HepG2 (cell line): ENCODE data around the gene SOX13. TPM values are rescaled to one million over a fixed set of nuclear protein-coding genes. Genes with fewer than 3 reads are reported as not detected.
A peak's percentile ranks its signal among the peaks of the same experiment; 100 is the strongest.

ENCODE experiments used
- ATAC-seq: fragments of 200-7000 bp; cut with Tn5 transposase; 3 replicates; pipeline ENCODE4 v1.9.1; 2020; ENCODE audit warnings: mild to moderate bottlenecking, moderate library complexity
- BruUV-seq: library from RNA; stranded (reverse); fragments of 400-500 nt; replicated peaks from 2 replicates; lab custom pipeline; 2021; lab: Mats Ljungman, UMichigan
- CTCF ChIA-PET: fragments of 300-600 bp; formaldehyde crosslinking; extraction: SDS; loops from one replicate; lab custom pipeline; 2021; ENCODE audit warnings: low total read pairs, inconsistent platforms, low intra/inter-chr PET ratio; lab: Yijun Ruan, JAX
- POLR2A ChIA-PET: fragments of 350-600 bp; sonication (Branson Sonifier 250); formaldehyde crosslinking; loops from one replicate; lab custom pipeline; 2020; ENCODE audit warnings: antibody characterized with exemption, inconsistent platforms; lab: Yijun Ruan, JAX
- DNase-seq: peaks from one replicate; pipeline ENCODE4 v3.0.0-alpha.2; 2015; ENCODE audit warnings: low spot score
- FAIRE-seq: peaks from 3 replicates; lab custom pipeline; 2011; peaks lifted over from hg19 to GRCh38; lab: Jason Lieb, UNC
- H2AFZ ChIP-seq: one replicate; pipeline ENCODE4 v1.6.1; 2011; ENCODE audit warnings: low read length, inconsistent platforms
- H3K27ac ChIP-seq: fragments of 300-600 bp; 3 replicates; pipeline ENCODE4 v1.8.0; 2011; ENCODE audit warnings: mixed run types, mild to moderate bottlenecking, mixed read lengths, low read length, inconsistent platforms; ENCODE audit not compliant: insufficient read depth; ENCODE audit errors: extremely low read length
- H3K27me3 ChIP-seq, 2 experiments: fragments of 200-600 bp in 1 of 2; 2 replicates in 1 of 2; 3 replicates in 1 of 2; pipeline versions ENCODE4 v1.6.0 to v1.8.0; 2011; ENCODE audit warnings: low read length in 2 of 2, mild to moderate bottlenecking in 2 of 2, moderate library complexity in 2 of 2, inconsistent platforms in 1 of 2; ENCODE audit not compliant: insufficient read depth in 2 of 2, control insufficient read depth in 1 of 2
- H3K36me3 ChIP-seq, 2 experiments: fragments of 200-600 bp in 1 of 2; replicated peaks in 1 of 2; 2 replicates in 1 of 2; 3 replicates in 1 of 2; pipeline versions ENCODE4 v1.5.1 to v1.8.0; 2011; ENCODE audit warnings: low read length in 2 of 2, inconsistent platforms in 1 of 2; ENCODE audit not compliant: insufficient read depth in 2 of 2, control insufficient read depth in 1 of 2
- H3K4me1 ChIP-seq: 2 replicates; pipeline ENCODE4 v1.5.1; 2012; ENCODE audit warnings: low read length, inconsistent platforms; ENCODE audit not compliant: insufficient read depth
- H3K4me2 ChIP-seq: 2 replicates; pipeline ENCODE4 v1.6.0; 2011; ENCODE audit warnings: low read depth, low read length, inconsistent platforms
- H3K4me3 ChIP-seq, 3 experiments: fragments of 200-600 bp in 1 of 3; sonication (generic), shearing (Covaris generic) in 1 of 3; replicated peaks in 1 of 3; 2 replicates each; pipeline ENCODE4 v1.5.1; 2011 to 2016; ENCODE audit warnings: low read length in 3 of 3, inconsistent platforms in 2 of 3, low read depth in 2 of 3, mild to moderate bottlenecking in 2 of 3, control low read depth in 1 of 3, mixed read lengths in 1 of 3; ENCODE audit not compliant: insufficient read depth in 1 of 3
- H3K79me2 ChIP-seq: one replicate; pipeline ENCODE4 v1.6.1; 2011; ENCODE audit warnings: low read length, inconsistent platforms; ENCODE audit not compliant: insufficient read depth
- H3K9ac ChIP-seq: 2 replicates; pipeline ENCODE4 v1.6.0; 2011; ENCODE audit warnings: mild to moderate bottlenecking, low read depth, low read length, inconsistent platforms; ENCODE audit not compliant: insufficient read depth
- H3K9me3 ChIP-seq: 2 replicates; pipeline ENCODE4 v1.5.1; 2012; ENCODE audit warnings: mild to moderate bottlenecking, low read length
- H4K20me1 ChIP-seq: 2 replicates; pipeline ENCODE4 v1.6.0; 2011; ENCODE audit warnings: inconsistent platforms, mild to moderate bottlenecking, low read length, moderate library complexity; ENCODE audit not compliant: insufficient read depth
- DPF2 ChIP-seq: sonication (generic); formaldehyde crosslinking; IDR thresholded peaks from 2 replicates; pipeline ENCODE4 v1.4.0; 2020; ENCODE audit warnings: mild to moderate bottlenecking, low read depth, missing genetic modification reagents, borderline replicate concordance
- EZH2 ChIP-seq: conservative IDR thresholded peaks from 2 replicates; pipeline ENCODE4 v1.6.1; 2012; ENCODE audit warnings: mild to moderate bottlenecking, low read depth, low read length, moderate library complexity
- GLMP ChIP-seq: sonication (generic); formaldehyde crosslinking; IDR thresholded peaks from 2 replicates; pipeline ENCODE4 v1.9.0; 2021; ENCODE audit warnings: missing genetic modification reagents, mild to moderate bottlenecking, borderline replicate concordance
- HOXD1 ChIP-seq: sonication (generic); formaldehyde crosslinking; IDR thresholded peaks from 2 replicates; pipeline ENCODE4 v1.5.0; 2020; ENCODE audit warnings: missing genetic modification reagents
- IRX3 ChIP-seq: sonication (generic); formaldehyde crosslinking; IDR thresholded peaks from 2 replicates; pipeline ENCODE4 v1.8.1; 2023; ENCODE audit warnings: mild to moderate bottlenecking, low read depth, missing genetic modification reagents, borderline replicate concordance
- NRL ChIP-seq: sonication (generic); formaldehyde crosslinking; IDR thresholded peaks from 2 replicates; pipeline ENCODE4 v1.5.0; 2020; ENCODE audit warnings: missing genetic modification reagents, mild to moderate bottlenecking, moderate library complexity, borderline replicate concordance
- PHF5A ChIP-seq: IDR thresholded peaks from one replicate; pipeline ENCODE4 v1.6.1; 2018; ENCODE audit warnings: low read depth, missing genetic modification reagents; ENCODE audit not compliant: unreplicated experiment
- RAD21 ChIP-seq: fragments of 450-650 bp; formaldehyde crosslinking; IDR thresholded peaks from 2 replicates; pipeline ENCODE4 v1.5.0; 2020; ENCODE audit warnings: mild to moderate bottlenecking
- RARA ChIP-seq: IDR thresholded peaks from 2 replicates; pipeline ENCODE4 v1.6.1; 2016; ENCODE audit warnings: missing genetic modification reagents, missing compliant biosample characterization
- RFXAP ChIP-seq: sonication (generic); formaldehyde crosslinking; IDR thresholded peaks from 2 replicates; pipeline ENCODE4 v1.4.0; 2020; ENCODE audit warnings: missing genetic modification reagents, borderline replicate concordance
- RXRB ChIP-seq: IDR thresholded peaks from 2 replicates; pipeline ENCODE4 v1.6.1; 2016; ENCODE audit warnings: borderline replicate concordance, missing genetic modification reagents, missing compliant biosample characterization
- TAF15 ChIP-seq: fragments of 200-400 bp; formaldehyde crosslinking; IDR thresholded peaks from one replicate; pipeline ENCODE4 v1.6.1; 2018; ENCODE audit warnings: mild to moderate bottlenecking, low read depth, low read length; ENCODE audit not compliant: poor library complexity, severe bottlenecking
- TERF1 ChIP-seq: sonication (generic); formaldehyde crosslinking; IDR thresholded peaks from 2 replicates; pipeline ENCODE4 v1.8.0; 2022; ENCODE audit warnings: mild to moderate bottlenecking, missing genetic modification reagents, moderate library complexity
- TOPORS ChIP-seq: sonication (generic); formaldehyde crosslinking; IDR thresholded peaks from 2 replicates; pipeline ENCODE4 v1.8.0; 2023; ENCODE audit warnings: mild to moderate bottlenecking, missing genetic modification reagents
- ZKSCAN5 ChIP-seq: sonication (generic); formaldehyde crosslinking; IDR thresholded peaks from 2 replicates; pipeline ENCODE4 v1.5.1; 2020; ENCODE audit warnings: mild to moderate bottlenecking, missing genetic modification reagents
- ZKSCAN8 ChIP-seq: IDR thresholded peaks from 2 replicates; pipeline ENCODE4 v1.6.1; 2016; ENCODE audit warnings: borderline replicate concordance, missing genetic modification reagents, missing compliant biosample characterization
- ZNF124 ChIP-seq: sonication (generic); formaldehyde crosslinking; IDR thresholded peaks from 2 replicates; pipeline ENCODE4 v1.4.0; 2020; ENCODE audit warnings: missing genetic modification reagents
- ZNF205 ChIP-seq: IDR thresholded peaks from 2 replicates; pipeline ENCODE4 v1.6.1; 2018; ENCODE audit warnings: missing biosample characterization, missing genetic modification reagents
- ZNF274 ChIP-seq: sonication (generic); formaldehyde crosslinking; IDR thresholded peaks from 2 replicates; pipeline ENCODE4 v1.5.1; 2020; ENCODE audit warnings: mild to moderate bottlenecking, missing genetic modification reagents
- ZNF431 ChIP-seq: sonication (generic); formaldehyde crosslinking; IDR thresholded peaks from 2 replicates; pipeline ENCODE4 v1.9.0; 2022; ENCODE audit warnings: missing genetic modification reagents, low read depth, mild to moderate bottlenecking, borderline replicate concordance
- WGBS: methylation state at CpG from one replicate; pipeline ENCODE4 v1.1.6; 2017; ENCODE audit warnings: low lambda C conversion rate; 5-methylcytosine and 5-hydroxymethylcytosine counted together
- in situ Hi-C: cut with HindIII; loops from 2 replicates; pipeline ENCODE4 v1.10.0; 2017; ENCODE audit warnings: low pct_unique_long_range_greater_than_20kb; ENCODE audit not compliant: extremely low pct_ligation_motif_present
- intact Hi-C: fragments of 100-400 bp; cut with micrococcal nuclease; formaldehyde crosslinking; loops from one replicate; pipeline ENCODE4 v1.10.0; 2022; ENCODE audit not compliant: unreplicated experiment
- polyA plus RNA-seq, 8 experiments: library from polyadenylated mRNA; depleted of rRNA in 3 of 8; stranded (reverse) in 7 of 8; unstranded in 1 of 8; fragments of >200 nt; fragmentation: Illumina TruSeq in 4 of 8; extraction: Trizol in 4 of 8; gene quantifications; 2 replicates each; pipeline versions ENCODE4 v1.2.1 to v1.2.3, GENCODE V29; 2011 to 2016; ENCODE audit warnings: low read depth in 4 of 8, missing spikeins in 1 of 8, mixed read lengths in 1 of 8; ENCODE audit not compliant: insufficient read depth in 1 of 8
- total RNA-seq, 5 experiments: library from RNA; depleted of rRNA; stranded (reverse); fragments of >200 nt; fragmentation: Illumina TruSeq; extraction: Trizol; gene quantifications; 2 replicates each; pipeline ENCODE4 v1.2.3, GENCODE V29; 2016; ENCODE audit warnings: low read depth in 1 of 5
- TF ChIP-seq, protein P1 (sequence below): sonication (generic); formaldehyde crosslinking; IDR thresholded peaks from 2 replicates; pipeline ENCODE4 v1.5.0; 2020; ENCODE audit warnings: mild to moderate bottlenecking, missing genetic modification reagents

The SOX13 gene
- total and polyA plus RNA-seq, 2 of the 13 experiments (the other 11 are each of a cell fraction or from before 2014, with no cell fraction given): 13.3 to 15.8 TPM

- ChIA-PET CTCF (interaction anchor here (1.3 kb wide), 1 partner anchor 53 kb away, joined by 7 read pairs; no protein-coding TSS in a partner anchor), POLR2A (interaction anchor here (1.4 to 3.9 kb wide), 5 partner anchors 15 to 55 kb away, joined by 4 to 31 read pairs (median 6); no protein-coding TSS in a partner anchor)
- Histone ChIP-seq H3K9me3 (no peaks in the 10 kb centered on the region), H3K27me3 (0 out of 5 replicates have a peak, but pooled peaks cover 0 to 5% of the 10 kb centered on the region in 2 experiments), H2AFZ (no peak overlapping the region), H3K9ac (peak overlapping the region; percentile 85), H4K20me1 (0 out of 2 replicates have a peak, but pooled peaks cover 6% of the 10 kb centered on the region), H3K36me3 (no peaks in the 10 kb centered on the region), H3K27ac (peak overlapping the region; percentile 94), H3K79me2 (peaks cover 58% of the 10 kb centered on the region), H3K4me1 (peaks cover 49% of the 10 kb centered on the region), H3K4me3 (peak overlapping the region; percentile 85 to 96 (median 95)), H3K4me2 (peak overlapping the region; percentile 89)
- intact Hi-C loops (loop anchor here (2.0 kb wide), 1 partner anchor 18 kb away; no protein-coding TSS in a partner anchor), in situ Hi-C loops (loop anchor here (10.0 kb wide), 1 partner anchor 300 kb away; no protein-coding TSS in a partner anchor)
- no TSS peak for BruUV-seq
- peak; percentile 40 for DNase-seq
- peak; percentile 12 for FAIRE-seq
- ATAC-seq: peak; percentile 70
- under 1% methylated on average over 22 of the region's 31 CpGs for WGBS
- TF ChIP-seq IRX3 (no peak), RFXAP (CRISPR knock-in tag) (no peak), PHF5A (CRISPR knock-in tag) (no peak), NRL (CRISPR knock-in tag) (peak; percentile 49; the same call in 1 of the 2 replicates), ZKSCAN8 (CRISPR knock-in tag) (no peak), TAF15 (peak; percentile 45), RARA (CRISPR knock-in tag) (no peak), ZNF205 (CRISPR knock-in tag) (peak; percentile 25; the same call in 1 of the 2 replicates), HOXD1 (CRISPR knock-in tag) (no peak), RXRB (CRISPR knock-in tag) (0 out of 2 replicates have a peak, but pooled peaks have one; percentile 8), ZNF431 (no peak), RAD21 (CRISPR knock-in tag) (0 out of 2 replicates have a peak, but pooled peaks have one; percentile 22), ZKSCAN5 (CRISPR knock-in tag) (0 out of 2 replicates have a peak, but pooled peaks have one; percentile 8), GLMP (CRISPR knock-in tag) (no peak), EZH2 (no peak), ZNF124 (CRISPR knock-in tag) (0 out of 2 replicates have a peak, but pooled peaks have one; percentile 6), DPF2 (CRISPR knock-in tag) (no peak), TERF1 (CRISPR knock-in tag) (no peak), ZNF274 (CRISPR knock-in tag) (no peak), TOPORS (CRISPR knock-in tag) (peak; percentile 61; the same call in 1 of the 2 replicates)
- TF ChIP-seq, protein P1, sequence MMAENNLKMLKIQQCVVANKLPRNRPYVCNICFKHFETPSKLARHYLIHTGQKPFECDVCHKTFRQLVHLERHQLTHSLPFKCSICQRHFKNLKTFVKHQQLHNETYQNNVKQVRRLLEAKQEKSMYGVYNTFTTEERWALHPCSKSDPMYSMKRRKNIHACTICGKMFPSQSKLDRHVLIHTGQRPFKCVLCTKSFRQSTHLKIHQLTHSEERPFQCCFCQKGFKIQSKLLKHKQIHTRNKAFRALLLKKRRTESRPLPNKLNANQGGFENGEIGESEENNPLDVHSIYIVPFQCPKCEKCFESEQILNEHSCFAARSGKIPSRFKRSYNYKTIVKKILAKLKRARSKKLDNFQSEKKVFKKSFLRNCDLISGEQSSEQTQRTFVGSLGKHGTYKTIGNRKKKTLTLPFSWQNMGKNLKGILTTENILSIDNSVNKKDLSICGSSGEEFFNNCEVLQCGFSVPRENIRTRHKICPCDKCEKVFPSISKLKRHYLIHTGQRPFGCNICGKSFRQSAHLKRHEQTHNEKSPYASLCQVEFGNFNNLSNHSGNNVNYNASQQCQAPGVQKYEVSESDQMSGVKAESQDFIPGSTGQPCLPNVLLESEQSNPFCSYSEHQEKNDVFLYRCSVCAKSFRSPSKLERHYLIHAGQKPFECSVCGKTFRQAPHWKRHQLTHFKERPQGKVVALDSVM (CRISPR knock-in tag): no peak
Observed at GRCh38 chr1:204075139-204075521, 2.2 kb downstream of the SOX13 start.
